HG03097 (cell line): ENCODE data around the gene C14orf39.

ENCODE experiments used
- ATAC-seq: cut with Tn5 transposase; IDR thresholded peaks from one replicate; pipeline ENCODE4 v1.9.1; 2021; ENCODE audit not compliant: unreplicated experiment, low FRiP score

C14orf39 gene, protein sequence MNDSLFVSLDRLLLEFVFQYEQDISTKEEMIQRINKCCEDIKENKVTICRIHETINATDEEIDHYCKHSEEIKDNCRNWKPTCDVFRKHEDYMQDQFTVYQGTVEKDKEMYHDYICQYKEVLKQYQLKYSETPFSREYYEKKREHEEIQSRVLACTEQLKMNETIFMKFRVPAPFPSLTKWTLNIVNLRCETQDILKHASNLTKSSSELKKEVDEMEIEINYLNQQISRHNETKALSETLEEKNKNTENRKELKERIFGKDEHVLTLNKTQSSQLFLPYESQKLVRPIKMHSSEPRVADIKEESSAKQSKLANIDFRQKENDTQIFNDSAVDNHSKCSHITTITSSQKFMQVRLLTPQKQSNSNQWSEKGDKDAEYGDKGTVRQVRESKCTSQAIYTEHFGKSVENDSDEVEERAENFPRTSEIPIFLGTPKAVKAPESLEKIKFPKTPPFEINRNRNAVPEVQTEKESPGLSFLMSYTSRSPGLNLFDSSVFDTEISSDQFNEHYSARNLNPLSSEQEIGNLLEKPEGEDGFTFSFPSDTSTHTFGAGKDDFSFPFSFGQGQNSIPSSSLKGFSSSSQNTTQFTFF

GRCh38 chr14:60485598-60486251 is at the start of gene C14orf39:
C14orf39 (minus strand) TSS chr14:60486063; CDS start chr14:60485078, 985 bp downstream.
- ATAC-seq: no peak

DNA sequence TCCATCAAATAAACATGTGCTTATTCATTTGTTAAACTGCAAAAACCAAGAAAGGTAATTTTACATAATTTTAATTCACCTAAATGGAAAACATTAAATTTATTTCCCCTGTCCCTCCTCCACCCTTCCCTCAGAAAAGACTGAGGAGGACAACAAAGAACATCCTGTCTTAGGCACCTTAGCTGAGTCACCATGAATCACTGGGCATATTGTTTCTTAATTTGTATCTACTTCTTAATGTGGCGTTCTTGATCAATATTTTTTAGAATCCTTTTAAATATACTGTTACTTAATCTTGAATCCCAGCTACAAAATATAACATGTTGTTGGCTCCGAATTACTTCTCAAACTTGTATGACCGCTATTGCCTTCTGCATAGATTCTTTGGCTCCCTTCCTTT is 46.6 kb upstream of the C14orf39 start:
- no peak for ATAC-seq

- no peak for ATAC-seq
Observed at GRCh38 chr14:60515511-60516289, 29.8 kb upstream of the C14orf39 start.

- ATAC-seq: peak; percentile 56
Observed at GRCh38 chr14:60514741-60515491, 29.1 kb upstream of the C14orf39 start.

DNA sequence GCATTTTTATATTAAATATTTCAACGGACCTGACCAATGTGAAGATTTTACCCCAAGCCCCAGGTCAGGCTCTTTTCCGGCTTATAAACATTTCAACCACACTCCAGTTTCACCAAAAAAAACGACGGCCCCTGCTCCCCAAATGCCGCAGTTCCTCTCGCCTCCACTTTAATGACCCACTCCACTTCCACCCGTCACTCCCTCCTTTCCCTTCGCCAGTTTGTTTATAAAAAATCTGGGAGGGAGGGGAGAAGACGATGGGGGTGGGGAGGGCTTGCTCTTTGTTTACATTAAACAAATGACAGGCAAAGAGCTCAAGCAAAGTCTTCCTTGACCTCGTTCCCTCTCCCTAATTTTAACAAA is 28.5 kb upstream of the C14orf39 start:
- ATAC-seq: no peak

DNA sequence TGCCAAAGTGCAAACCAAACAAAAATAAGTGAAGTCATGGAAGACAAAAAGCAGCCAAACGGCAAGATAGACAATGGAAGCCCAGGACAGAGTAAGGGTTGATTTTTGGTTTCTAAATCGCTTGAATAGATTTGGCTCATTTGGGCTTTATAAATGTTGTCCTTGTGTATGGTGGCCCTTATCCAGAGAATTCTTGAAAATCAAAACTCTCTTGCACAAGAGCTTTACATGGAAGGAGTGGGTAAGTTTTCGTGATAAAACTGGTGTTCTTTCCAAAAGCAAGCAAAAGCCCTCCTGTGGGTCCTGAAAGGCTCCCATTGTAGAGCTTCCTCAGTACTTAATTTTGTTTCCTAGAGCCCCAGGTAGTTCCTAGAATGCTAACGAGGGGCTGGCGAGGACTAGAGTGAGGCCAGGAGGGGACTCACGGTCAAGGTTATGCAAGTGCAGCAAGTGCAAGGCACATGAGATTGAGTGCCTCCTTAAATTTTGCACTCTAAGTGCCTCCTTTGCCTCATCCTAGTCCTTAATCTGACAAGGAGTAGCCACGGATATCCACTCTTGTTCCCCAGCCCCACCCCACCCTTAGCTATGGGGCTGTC is 27.2 kb upstream of the C14orf39 start:
- ATAC-seq: no peak

GRCh38 chr14:60512126-60512525 is 26.3 kb upstream of the C14orf39 start:
- ATAC-seq: no peak

DNA sequence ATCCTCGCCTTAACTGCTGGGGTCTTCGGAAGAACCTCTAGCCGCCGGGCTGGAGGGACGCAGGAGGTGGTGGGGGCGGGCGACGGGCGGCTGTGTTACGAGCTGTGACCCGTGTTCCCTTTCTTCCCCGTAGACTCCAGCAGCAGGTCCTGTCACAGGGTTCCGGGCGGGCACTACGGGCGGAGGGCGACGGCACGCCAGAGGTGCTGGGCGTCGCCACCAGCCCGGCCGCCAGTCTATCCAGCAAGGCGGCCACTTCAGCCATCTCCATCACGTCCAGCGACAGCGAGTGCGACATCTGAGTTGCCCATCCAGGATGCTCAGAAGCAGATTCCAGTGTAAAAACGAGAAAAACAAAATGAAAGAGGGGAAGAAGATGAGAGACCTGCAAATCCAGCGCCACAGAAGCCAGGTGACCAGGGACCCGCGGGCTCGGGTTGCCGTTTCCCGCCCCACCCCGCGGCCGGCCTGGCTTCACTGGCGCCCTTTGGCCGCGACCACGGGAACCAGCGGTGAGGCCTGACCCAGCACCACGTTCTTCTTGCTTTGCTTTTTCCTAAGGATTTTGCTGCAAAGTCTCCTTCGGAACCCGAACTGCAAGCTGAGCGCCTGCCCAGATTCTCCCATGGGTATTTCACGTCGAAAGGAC is 25.2 kb upstream of the C14orf39 start:
- no peak for ATAC-seq

DNA sequence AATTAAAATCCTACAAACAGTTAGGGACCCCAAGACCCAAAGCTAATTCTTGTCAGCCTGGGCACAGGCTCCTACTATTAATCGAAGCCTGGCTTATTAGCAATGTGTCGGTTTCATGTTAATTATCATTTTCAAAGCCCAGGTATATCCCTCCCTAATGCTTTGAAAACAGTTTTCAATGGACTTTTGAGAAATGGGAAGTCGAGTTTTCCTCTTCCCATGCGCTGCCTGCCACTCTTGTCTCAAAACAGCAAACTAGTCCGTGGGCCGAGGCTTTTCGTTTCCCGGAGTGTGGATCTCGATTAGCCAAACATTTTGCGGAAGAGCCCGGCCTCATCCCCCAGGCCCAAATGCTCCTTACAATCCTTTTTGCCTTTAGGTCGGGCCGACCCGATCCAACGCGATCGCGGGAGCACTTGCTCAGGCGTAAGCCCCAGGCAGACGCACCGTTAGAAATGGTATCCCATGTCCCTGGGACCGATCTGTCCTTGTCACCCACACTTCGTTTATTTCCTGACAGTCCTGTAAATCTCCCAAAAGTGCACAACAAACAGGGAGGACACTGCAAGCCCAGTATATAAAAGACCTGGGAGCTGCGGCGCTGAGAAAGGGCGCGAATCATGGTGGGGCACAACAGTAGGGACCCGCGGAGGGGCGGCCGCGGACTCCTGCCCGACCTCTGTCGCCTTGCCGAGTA is 24.5 kb upstream of the C14orf39 start:
- no peak for ATAC-seq

DNA sequence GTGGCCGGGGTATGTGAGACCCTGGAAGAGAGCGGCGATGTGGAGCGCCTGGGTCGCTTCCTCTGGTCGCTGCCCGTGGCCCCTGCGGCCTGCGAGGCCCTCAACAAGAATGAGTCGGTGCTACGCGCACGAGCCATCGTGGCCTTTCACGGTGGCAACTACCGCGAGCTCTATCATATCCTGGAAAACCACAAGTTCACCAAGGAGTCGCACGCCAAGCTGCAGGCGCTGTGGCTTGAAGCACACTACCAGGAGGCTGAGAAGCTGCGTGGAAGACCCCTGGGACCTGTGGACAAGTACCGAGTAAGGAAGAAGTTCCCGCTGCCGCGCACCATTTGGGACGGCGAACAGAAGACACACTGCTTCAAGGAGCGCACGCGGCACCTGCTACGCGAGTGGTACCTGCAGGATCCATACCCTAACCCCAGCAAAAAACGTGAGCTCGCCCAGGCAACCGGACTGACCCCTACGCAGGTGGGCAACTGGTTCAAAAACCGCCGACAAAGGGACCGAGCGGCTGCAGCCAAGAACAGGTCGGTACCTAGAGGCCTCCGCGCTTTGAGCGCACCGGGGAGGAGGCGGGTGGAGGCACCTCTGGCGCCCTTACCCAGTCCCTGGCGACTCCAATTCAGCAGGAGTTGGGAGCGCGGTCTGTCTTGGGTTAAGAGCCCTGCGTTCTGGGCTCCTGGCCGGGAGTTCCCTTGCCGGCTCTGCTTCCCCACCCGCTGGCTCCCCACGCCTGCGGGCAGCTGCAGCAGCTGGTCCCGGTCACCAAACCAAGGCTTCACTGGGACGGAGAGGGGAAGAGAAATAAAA is 23.8 kb upstream of the C14orf39 start:
- ATAC-seq: no peak

DNA sequence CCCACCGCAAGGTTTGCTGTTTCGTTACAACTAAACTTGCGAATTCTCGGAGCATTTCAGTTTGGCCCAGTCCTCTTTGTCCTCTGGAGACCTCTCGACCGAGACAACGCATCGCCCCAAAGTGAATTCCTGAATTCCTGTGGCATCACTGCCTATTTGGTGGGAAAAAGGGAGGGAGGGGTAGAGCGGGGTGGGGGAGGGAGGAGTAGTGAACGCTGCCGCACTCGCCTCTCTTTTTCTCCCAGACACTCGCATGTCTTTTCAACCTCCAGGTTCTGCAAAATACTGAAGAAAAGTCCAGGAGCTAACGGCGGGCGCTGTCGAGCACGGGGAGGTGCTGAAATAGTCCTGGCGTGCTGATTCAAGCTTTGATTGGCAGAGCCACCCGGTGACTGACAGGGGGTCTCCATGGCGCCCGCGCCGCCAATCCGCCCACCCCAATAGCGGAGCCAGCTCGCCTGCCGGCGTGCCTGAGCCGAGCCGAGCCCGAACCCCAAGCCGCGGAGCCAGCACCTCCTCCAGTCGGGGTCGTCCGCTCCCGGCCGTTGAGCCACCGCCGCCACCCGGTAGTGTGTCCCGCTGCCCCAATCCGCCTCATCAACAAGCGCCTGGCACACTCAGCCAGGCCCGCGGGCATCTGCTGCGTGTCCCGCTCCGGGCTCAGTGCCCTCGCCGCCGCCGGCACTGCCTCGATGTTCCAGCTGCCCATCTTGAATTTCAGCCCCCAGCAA is 23.0 kb upstream of the C14orf39 start, which contains the start of gene SIX6:
TSS of gene SIX6 (plus strand) at position 440 of the 731 bp plus-strand sequence. CDS start at position 693, 253 bp downstream.
- ATAC-seq: no peak

DNA sequence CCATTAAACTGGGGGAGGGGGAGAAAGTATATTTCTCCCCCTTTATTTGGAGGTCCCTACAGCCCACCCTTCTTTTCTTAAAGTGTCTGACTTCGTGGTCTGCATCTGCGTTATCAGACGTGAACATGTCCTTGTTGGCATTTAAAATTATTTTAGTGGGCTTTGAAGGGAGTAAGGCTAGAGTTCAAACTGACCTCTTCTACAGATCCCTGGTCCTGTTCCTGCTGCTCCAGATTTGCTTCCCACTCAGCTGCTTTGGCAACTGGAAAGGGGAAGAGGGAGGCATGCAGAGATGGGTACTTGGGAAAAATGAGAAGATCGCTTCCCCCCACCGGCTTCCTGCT is 22.5 kb upstream of the C14orf39 start:
- no peak for ATAC-seq

DNA sequence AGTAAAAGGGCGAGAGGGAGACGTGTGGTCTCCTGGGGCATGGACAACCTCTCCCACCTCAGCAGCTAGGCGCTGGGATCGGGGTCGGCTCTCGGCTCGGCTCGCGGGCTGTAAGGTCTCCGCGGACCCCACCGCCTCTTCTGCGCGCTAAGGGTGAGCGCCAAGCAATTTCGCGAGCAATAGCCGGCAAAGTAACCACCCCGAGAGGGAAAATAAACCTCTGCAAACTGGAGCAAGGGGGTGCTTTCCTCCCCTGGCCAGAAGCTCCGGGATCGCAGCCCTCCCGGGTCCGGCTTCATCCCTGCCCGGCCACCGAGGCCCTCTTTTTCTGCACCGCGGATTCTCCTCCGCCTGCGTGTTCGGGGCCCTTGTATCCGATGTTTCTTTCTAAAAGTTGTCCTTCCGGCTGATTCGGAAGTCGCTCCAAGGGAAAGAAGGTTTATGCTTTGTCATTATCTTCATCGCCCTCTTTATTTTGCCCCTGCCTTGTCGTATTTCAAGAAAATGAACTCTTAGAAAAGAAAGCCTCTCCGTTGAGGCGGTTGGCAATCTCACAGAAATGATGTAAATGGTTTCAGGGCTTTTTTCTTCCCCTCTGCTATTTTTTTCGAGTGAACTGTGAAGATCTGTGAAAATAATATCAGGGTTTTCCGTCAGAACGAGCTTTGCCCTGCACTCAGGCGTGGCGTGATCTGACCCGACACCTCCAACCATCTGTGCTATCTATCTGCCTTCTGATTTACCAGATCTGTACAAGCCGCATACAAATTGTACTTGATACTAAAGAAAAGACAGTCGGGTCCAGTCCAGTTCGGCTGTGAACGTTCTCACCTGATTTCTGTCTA is 21.3 kb upstream of the C14orf39 start:
- no peak for ATAC-seq

GRCh38 chr14:60506462-60506984 is 20.7 kb upstream of the C14orf39 start:
- no peak for ATAC-seq

DNA sequence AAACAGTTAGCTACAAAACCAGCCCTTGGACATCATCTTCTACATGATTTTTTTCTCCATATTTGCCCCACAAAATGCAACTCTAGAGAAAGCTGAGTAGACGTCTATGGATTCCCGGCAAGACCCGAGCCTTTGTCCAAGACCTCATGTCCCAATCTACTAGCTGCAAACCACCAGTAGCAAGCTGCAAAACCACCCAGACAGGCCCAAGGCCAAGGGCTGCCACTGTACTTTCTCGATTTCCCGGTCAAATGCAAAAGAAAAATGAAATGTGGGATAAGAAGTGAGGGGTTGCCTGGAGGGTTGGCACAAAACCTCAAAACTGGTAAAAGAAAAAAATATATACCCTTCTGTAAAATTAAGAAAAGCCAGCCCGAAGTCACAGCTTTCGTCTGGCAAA is 20.1 kb upstream of the C14orf39 start:
- no peak for ATAC-seq

GRCh38 chr14:60505448-60505847 is 19.6 kb upstream of the C14orf39 start:
- no peak for ATAC-seq
